Left cardiac atrium (tissue), 4 donors: ENCODE measurements around the gene NFE2L2. TPM values are rescaled to one million over a fixed set of nuclear protein-coding genes. Genes with fewer than 3 reads are reported as not detected.
"Not testable (repeated sequence)": the region's sequence is repeated elsewhere in the genome, so short reads cannot be mapped to it uniquely, and the experiment has no call there.

Source experiments
- ATAC-seq, 2 donors: fragments of 200-7000 bp; cut with Tn5 transposase; one replicate each; pipeline ENCODE4 v1.9.1; 2020; ENCODE audit warnings: mild to moderate bottlenecking in 2 of 2, moderate library complexity in 2 of 2
- DNase-seq: peaks from one replicate; pipeline ENCODE4 v3.0.0-alpha.2; 2020
- intact Hi-C, 2 donors: fragments of 100-400 bp; cut with DNase I; formaldehyde crosslinking; loops; one replicate each; pipeline versions ENCODE4 v1.14.1 to v1.15.1; 2022 to 2023
- long read RNA-seq: library from polyadenylated mRNA; unstranded; transcript quantifications from one replicate; pipeline ENCODE4 v2.0.0, GENCODE V29; 2021
- total RNA-seq, 2 donors: library from RNA; stranded (reverse); fragmentation: NEBNext Ultra II Directional; extraction: Animal tissue kit (Norgen Biotek cat#: 25700); gene quantifications; one replicate each; pipeline ENCODE4 v1.2.1, GENCODE V29; 2021
- donor health status: DM: no; HTN: yes; CAD: no.
- donor health status: DM: no; HTN: yes; CAD: no; lungs with severe emphysema.
- donor health status: DM: yes; HTN: yes; CAD: no.
- donor health status: Dilated cardiomyopathy.

NFE2L2 gene
- 10 to 100 TPM; 68.4 to 69.0 TPM for total RNA-seq
- long read RNA-seq, transcript NFE2L2-201 (5 exons, 2,853 nt): major isoform, 61 of 82 reads
- long read RNA-seq, transcript NFE2L2-202 (5 exons, 2,651 nt): minor isoform, 11 of 82 reads
- long read RNA-seq, partial matches to known transcripts: 5 of 82 reads
- long read RNA-seq, other reads (novel, unspliced or antisense): 5 of 82 reads

- DNase-seq (peak; percentile 96), ATAC-seq (peak; percentile 89 to 92)
- intact Hi-C loops: loop anchor here (2.0 to 10.0 kb wide), 3 partner anchors 50 to 98 kb away; partner anchors contain the start of gene HNRNPA3 (in 1 of the 2)
Observed at GRCh38 chr2:177264693-177265587, at the start of gene NFE2L2. TSS of gene NFE2L2 (minus strand) at chr2:177264727. CDS start at chr2:177264576, 151 bp downstream.

DNA sequence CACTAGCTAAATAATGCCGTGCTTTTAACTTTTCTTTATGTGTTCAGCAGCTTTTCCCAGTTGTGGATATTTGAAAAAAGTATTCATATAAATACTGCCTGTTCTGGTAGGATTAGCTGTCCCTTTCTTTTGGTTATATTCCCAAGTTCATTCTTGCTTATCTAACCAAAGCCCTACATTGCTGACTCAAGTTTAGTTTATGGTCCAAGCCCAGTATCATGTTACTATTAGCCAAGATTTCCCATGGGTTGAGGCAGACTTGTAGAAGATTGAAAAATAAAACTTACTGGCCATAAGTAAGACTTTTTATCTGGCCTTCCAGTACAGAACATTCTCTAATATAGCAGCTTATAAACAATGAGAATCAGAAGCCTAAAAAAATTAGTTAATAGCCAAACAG lies 49.7 kb upstream of the NFE2L2 start:
- intact Hi-C loops: no loop called here
- ATAC-seq: peak; percentile 73 to 86
- no peak for DNase-seq

DNA sequence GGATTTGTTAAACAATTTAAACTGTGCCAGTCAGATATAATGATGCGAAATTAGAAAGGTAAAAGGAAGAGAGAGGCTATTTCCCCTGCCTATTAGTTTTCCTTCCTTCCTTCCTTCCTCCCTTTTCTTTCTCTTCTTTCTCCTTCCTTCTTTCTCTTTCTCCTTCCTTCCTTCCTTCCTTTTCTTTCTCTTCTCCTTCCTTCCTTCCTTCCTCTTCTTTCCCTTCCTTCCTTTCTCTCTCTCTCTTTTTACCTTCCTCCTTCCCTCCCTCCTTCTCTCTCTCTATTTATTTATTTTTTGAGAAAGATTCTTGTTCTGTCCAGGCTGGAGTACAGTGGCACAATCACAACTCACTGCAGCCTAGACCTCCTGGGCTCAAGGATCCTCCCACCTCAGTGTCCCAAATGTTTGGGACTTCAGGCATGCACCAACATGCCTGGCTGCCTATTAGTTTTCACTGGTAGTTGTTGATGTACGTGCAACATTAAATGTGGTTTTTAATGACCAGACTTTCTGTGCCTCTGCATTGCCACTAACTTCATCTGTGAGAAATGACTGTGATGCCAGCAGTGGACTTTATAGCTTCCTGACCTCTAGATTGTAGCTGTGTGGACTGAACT lies 48.7 kb upstream of the NFE2L2 start:
- DNase-seq: no peak
- intact Hi-C loops: no loop called here
- ATAC-seq: no peak

- no peak for ATAC-seq
- intact Hi-C loops: no loop called here
- no peak for DNase-seq
Observed at GRCh38 chr2:177312562-177312961, 48.0 kb upstream of the NFE2L2 start.

- intact Hi-C loops, DNase-seq, ATAC-seq: not testable (repeated sequence)
Observed at GRCh38 chr2:177309672-177310309, 45.3 kb upstream of the NFE2L2 start.

DNA sequence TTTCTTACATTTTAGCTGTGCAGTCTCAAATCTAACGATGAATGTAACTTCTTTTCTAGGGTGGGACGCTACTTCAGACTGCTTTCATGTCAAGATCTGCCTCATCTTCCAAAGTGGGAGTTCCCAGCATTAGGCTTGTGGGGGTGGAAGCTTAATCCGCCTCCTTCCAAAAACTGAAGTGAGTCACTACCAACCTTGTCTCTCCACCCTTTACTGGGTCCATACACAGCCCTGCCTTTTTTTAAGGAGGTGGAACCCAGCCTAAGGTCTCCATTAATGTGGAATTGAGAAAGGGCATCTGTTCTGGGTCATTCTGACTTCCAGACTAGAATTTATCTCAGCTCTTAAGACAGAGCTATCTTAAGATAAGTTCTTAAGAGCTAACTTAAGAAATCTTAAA lies 42.0 kb upstream of the NFE2L2 start:
- intact Hi-C loops: no loop called here

DNA sequence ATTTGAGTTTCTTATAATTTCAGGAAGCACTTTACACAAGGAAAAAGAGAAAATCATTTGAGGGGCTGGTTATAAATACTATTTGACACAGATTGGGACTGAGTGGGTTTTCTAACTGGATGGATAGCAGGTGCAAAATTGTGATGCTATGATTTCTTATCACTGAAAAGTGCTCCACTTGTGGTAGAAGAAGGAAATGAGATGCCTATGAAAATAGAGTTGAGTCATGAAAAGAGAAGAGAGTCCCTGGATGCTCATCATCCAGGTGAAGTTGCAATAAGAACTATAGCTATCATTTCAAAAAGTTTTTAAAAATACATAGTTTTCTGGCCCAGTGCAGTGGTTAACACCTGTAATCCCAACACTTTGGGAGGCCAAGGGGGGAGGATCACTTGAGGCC lies 39.4 kb upstream of the NFE2L2 start:
- ATAC-seq (no peak), DNase-seq (no peak)
- intact Hi-C loops: no loop called here

More for the DNA sequence above, 42.0 kb upstream of the NFE2L2 start:
- ATAC-seq (peak; percentile 65 to 95), DNase-seq (no peak)

DNA sequence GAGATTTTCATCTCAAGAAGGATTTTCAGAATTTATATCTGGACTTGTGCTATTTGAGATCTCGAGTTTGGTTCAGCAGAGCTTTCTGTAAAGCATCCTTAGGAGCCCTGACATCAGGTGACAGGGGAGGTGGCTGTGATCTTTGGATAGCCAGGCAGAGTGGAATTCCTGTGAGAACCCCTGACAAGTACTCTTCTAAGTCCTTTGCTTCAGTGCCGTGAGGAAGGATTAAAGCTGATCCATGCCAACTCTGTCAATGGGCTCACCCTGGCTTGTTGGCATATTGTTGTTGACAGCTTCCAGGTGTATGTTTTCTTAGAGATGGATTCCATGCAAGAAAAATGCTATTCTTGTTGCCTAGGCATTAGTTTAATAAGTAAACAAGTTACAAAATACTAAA lies 38.0 kb upstream of the NFE2L2 start:
- ATAC-seq (no peak), DNase-seq (no peak)
- intact Hi-C loops: no loop called here

DNA sequence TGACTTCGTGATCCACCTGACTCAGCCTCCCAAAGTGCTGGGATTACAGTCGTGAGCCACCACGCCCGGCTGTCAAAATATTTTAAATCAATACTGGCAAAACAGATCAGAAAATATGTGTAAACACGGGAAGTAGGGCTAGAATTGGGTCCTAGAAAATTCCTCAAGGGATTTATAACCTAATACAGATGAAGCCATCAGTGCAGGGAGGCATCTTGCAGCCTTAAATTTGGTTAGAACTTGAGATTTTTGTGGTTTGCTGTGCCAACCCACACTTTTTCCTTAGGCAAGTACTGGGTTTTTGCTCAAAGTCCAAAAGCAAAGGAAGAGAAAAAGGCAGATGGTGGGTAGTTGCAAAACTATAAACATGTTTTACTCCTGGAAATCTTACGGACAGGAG lies 33.7 kb upstream of the NFE2L2 start:
- ATAC-seq: no peak
- intact Hi-C loops: loop anchor here in 1 of 2 donors (10.0 kb wide), 1 partner anchor 133 kb away; no protein-coding TSS in a partner anchor
- no peak for DNase-seq

DNA sequence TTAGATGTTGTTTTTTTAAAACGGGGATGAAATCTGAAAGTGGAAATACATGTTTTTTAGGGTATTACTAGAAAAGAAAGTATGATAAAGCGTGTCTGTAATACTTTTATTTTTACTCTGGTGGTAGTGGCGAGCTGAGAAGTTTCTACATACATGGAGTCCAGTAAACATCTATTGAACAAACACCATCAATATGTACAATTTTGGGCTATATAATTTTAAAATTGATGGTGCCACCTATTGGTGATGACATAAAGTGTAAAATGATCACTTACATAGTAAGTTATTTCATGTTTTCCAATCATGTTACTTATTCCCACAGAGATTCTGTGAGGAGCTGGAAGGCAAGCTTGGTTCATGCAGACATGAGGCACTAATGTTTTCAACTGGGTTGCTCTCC lies 31.5 kb upstream of the NFE2L2 start:
- DNase-seq: no peak
- intact Hi-C loops: loop anchor here in 1 of 2 donors (10.0 kb wide), 1 partner anchor 131 kb away; no protein-coding TSS in a partner anchor
- peak; percentile 23 to 56 for ATAC-seq

GRCh38 chr2:177295484-177295883 lies 31.0 kb upstream of the NFE2L2 start:
- peak; percentile 64 to 71 for ATAC-seq
- intact Hi-C loops: loop anchor here in 1 of 2 donors (10.0 kb wide), 1 partner anchor 131 kb away; no protein-coding TSS in a partner anchor
- no peak for DNase-seq

DNA sequence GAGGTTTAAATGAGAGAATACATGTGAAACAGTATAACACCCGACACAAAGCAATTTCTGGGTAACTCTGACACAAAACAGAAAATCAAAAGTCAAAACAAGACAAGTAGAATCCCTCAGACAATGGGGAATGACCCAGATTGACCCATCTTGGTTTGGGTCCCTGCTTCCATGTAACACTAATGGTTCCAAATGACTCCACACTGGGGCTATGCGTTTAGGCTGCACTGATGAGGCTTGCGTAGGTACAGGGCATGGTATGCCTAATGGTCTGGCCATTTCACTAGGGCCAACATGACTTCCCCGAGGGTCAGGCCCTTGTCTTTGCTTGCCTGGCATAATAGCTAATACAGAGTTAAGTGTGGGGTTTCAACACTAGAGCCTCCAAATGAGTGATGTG lies 27.2 kb upstream of the NFE2L2 start:
- intact Hi-C loops: loop anchor here in 1 of 2 donors (10.0 kb wide), 1 partner anchor 127 kb away; no protein-coding TSS in a partner anchor
- ATAC-seq (no peak), DNase-seq (no peak)

DNA sequence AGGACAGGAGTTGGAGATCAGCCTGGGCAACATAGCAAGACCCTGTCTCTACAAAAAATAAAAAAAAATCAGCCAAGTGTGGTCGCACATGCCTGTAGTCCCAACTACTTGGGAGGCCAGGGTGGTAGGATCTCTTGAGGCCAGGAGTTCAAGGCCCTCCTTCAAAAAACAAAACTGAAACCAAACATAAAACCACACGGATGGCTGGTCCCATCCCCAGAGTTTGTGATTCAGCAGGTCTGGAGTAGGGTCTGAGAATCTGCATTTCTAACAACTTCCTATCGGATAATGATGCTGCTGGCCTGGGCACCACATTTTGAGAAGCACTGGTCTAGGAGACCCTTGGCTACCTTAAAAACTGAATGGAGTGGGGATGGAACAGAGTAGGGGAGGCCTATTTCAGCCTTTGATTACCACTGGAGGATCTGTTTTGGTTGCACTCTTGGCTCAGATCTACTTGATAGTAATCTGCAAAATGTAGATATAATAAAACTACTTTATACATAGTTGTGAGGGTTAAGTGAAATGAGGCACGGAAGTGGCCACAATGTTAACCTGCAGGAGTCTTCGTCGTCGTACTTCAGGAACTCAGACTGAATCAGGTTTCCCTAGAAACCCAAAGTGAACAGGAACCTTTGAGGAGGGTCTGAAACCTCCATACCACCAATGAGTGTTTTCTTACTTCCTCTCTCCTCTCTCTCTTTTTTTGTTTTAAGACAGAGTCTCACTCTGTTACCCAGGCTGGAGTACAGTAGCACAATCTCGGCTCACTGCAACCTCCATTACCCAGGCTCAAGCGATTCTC lies 25.5 kb upstream of the NFE2L2 start:
- DNase-seq (no peak), ATAC-seq (no peak)
- intact Hi-C loops: loop anchor here in 1 of 2 donors (10.0 kb wide), 1 partner anchor 125 kb away; no protein-coding TSS in a partner anchor

GRCh38 chr2:177287814-177288213 lies 23.3 kb upstream of the NFE2L2 start:
- DNase-seq: no peak
- intact Hi-C loops: no loop called here
- no peak for ATAC-seq

GRCh38 chr2:177285892-177286715 lies 21.6 kb upstream of the NFE2L2 start:
- no peak for ATAC-seq

GRCh38 chr2:177284531-177284930 lies 20.0 kb upstream of the NFE2L2 start:
- DNase-seq: no peak
- intact Hi-C loops: no loop called here
- no peak for ATAC-seq

More at GRCh38 chr2:177285892-177286715, 21.6 kb upstream of the NFE2L2 start:
- intact Hi-C loops: no loop called here
- DNase-seq: no peak

GRCh38 chr2:177283906-177284305 lies 19.4 kb upstream of the NFE2L2 start:
- no peak for ATAC-seq
- DNase-seq: no peak
- intact Hi-C loops: no loop called here
